GM10266 (cell line): ENCODE data around the gene TLE2.
A peak's percentile ranks its signal among the peaks of the same experiment; 100 is the strongest.

Experiments
- DNase-seq: peaks from one replicate; pipeline ENCODE4 v3.0.0; 2012; ENCODE audit errors: extremely low spot score
- TF ChIP-seq, protein P1 (sequence below): IDR thresholded peaks from 2 replicates; pipeline ENCODE4 v1.5.1; 2012; ENCODE audit warnings: mild to moderate bottlenecking, low read depth; ENCODE audit not compliant: control insufficient read depth, insufficient read depth; ENCODE audit errors: missing control alignments

TLE2 gene

GRCh38 chr19:3029065-3029923 is at the start of gene TLE2:
TLE2 (minus strand) TSS chr19:3029280; CDS start chr19:3028904, 376 bp downstream.
- peak; percentile 81 for DNase-seq
- TF ChIP-seq, protein P1, sequence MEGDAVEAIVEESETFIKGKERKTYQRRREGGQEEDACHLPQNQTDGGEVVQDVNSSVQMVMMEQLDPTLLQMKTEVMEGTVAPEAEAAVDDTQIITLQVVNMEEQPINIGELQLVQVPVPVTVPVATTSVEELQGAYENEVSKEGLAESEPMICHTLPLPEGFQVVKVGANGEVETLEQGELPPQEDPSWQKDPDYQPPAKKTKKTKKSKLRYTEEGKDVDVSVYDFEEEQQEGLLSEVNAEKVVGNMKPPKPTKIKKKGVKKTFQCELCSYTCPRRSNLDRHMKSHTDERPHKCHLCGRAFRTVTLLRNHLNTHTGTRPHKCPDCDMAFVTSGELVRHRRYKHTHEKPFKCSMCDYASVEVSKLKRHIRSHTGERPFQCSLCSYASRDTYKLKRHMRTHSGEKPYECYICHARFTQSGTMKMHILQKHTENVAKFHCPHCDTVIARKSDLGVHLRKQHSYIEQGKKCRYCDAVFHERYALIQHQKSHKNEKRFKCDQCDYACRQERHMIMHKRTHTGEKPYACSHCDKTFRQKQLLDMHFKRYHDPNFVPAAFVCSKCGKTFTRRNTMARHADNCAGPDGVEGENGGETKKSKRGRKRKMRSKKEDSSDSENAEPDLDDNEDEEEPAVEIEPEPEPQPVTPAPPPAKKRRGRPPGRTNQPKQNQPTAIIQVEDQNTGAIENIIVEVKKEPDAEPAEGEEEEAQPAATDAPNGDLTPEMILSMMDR: no peak

- DNase-seq: peak; percentile 82
- TF ChIP-seq, protein P1: peak; percentile 98
Measured at GRCh38 chr19:3075605-3076431, 46.7 kb upstream of the TLE2 start.

DNA sequence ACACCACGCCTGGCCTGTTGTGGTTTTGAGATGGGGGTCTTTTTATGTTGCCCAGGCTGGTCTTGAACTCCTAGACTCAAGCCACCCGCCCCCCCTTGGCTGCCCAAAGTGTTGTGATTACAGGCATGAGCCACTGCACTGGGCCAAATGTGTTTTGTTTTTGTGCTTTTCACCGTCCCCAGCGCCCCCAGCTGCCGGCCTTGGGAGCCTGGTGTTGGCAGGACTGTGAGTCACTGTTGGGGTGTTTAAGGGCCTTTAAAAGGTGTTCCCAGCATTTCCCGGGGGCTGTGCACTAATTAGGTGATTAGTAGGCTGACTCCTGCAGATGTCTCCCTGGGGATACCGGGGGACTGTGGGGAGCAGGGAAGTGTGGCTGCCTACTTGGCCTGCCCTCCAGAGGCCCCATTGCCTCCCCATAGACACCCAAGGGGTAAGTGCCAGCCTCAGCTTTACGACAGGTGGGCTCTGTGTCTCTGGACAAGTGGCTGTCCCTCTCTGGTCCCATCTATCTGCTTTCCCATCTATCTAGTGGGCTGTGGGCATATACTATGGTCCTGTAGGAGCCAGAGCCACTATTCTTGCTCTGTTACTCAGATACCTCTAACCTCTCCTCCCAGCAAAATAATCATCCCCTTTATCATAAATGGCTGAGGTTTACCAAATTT is 45.0 kb upstream of the TLE2 start:
- no peak for DNase-seq
- TF ChIP-seq, protein P1: peak; percentile 25

- TF ChIP-seq, protein P1: no peak
- no peak for DNase-seq
Measured at GRCh38 chr19:3073159-3073563, 44.1 kb upstream of the TLE2 start.

DNA sequence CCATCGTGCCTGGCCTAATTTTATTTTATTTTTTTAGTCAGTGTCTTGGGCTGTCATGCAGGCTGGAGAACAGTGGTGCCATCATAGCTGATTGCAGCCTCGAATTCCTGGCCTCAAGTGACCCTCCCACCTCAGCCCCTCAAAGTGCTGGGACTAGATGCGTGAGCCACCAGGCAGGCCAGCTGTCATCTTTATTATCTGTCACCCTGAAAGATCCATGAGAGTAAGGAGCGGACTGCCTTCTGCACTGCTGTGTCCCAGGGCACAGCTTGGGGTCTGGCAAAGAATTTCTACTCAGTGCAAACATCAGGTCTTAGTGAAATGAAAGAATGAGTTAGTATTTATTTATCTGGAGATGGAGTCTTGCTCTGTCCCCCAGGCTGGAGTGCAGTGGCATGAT is 42.7 kb upstream of the TLE2 start:
- DNase-seq: peak; percentile 3

GRCh38 chr19:3068071-3068470 is 39.0 kb upstream of the TLE2 start:
- DNase-seq: peak; percentile 6
- TF ChIP-seq, protein P1: no peak

More for the DNA sequence above, 42.7 kb upstream of the TLE2 start:
- TF ChIP-seq, protein P1: no peak
